IPS-20b (cell line): ENCODE results near the gene GBP5.

ENCODE experiments used
- H3K27ac ChIP-seq: one replicate; pipeline ENCODE4 v1.5.1; 2013; ENCODE audit warnings: low read length
- H3K27me3 ChIP-seq: 2 replicates; pipeline ENCODE4 v1.6.1; 2013; ENCODE audit warnings: mild to moderate bottlenecking, low read length, inconsistent platforms; ENCODE audit not compliant: insufficient read depth
- H3K36me3 ChIP-seq: 2 replicates; pipeline ENCODE4 v1.6.1; 2013; ENCODE audit warnings: low read depth, mild to moderate bottlenecking, inconsistent platforms, low read length, moderate library complexity; ENCODE audit not compliant: insufficient read depth
- H3K4me1 ChIP-seq: 2 replicates; pipeline ENCODE4 v1.6.1; 2013; ENCODE audit warnings: mild to moderate bottlenecking, control low read depth, inconsistent platforms, low read length, moderate library complexity; ENCODE audit not compliant: insufficient read depth
- H3K4me3 ChIP-seq: 2 replicates; pipeline ENCODE4 v1.5.1; 2013; ENCODE audit warnings: mild to moderate bottlenecking, low read length, inconsistent platforms
- H3K9ac ChIP-seq: 2 replicates; pipeline ENCODE4 v1.6.1; 2013; ENCODE audit warnings: low read depth, mild to moderate bottlenecking, inconsistent platforms, low read length, moderate library complexity
- H3K9me3 ChIP-seq: 2 replicates; pipeline ENCODE4 v1.6.1; 2013; ENCODE audit warnings: mild to moderate bottlenecking, low read depth, low read length, inconsistent platforms; ENCODE audit not compliant: insufficient read depth

Gene GBP5

DNA sequence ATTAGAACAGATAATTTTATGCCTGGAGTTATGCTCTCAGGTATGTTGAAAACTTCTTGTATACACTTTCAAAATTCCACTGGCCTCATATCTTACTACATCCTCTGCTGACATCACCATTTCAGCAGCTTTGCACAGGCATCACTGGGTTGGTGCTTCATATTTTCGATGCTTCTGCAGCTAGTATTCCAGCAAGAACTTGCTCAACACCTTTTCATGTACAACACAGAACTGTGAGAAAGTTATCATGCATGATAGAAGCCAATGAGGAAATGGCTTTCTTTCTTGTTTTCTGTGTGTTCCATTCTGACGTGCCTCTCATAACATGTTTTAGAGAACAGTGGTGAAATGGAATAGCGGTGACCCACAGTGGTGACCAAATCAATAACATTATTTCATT lies 5.1 kb upstream of the GBP5 start:
- H3K4me3 ChIP-seq: no peak overlapping the region
- H3K36me3 ChIP-seq: no peaks in the 10 kb centered on the region
- H3K4me1 ChIP-seq: no peaks in the 10 kb centered on the region
- H3K9ac ChIP-seq: no peak overlapping the region
- no peaks in the 10 kb centered on the region for H3K27me3 ChIP-seq
- no peak overlapping the region for H3K27ac ChIP-seq
- no peaks in the 10 kb centered on the region for H3K9me3 ChIP-seq

DNA sequence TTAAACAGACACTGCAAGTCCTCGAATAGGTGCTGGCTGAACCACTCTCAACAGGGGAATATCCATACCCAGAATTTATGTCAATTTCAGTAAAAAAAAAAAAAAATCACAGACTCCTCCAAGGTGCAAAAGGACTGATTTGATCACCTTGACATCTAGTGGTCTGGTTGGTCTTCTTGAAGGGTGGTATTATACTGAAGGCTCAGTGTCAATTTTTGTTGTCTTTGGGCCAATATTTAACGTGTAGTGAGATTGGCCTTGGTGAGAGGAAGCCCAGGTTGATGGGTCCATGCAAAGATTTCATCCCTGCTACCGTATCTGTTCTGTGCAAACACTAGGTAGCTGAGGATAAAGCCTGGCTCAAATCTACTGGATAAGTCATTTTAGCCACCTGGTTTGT lies 4.0 kb upstream of the GBP5 start:
- no peaks in the 10 kb centered on the region for H3K27me3 ChIP-seq

DNA sequence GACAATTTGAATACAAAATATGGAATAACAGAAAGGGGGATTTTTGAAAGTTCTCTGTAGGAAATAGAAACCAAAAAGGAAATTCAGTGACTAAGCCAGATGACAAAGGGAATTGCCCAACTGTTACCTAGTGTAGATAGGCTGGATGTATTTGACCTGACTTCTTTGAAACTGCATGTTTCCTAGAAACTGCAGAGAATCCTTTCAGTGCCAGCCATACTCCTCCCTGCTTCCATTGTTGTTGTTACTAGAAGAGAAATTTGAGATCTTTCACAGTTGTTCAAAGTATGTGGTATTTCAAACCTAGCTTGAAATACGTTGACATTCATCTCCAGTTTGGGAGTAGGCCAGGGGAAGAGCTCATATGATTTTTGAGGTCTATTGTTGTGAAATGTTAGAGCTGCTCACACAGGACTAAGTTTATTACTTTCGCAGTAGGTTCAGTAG lies 1.8 kb upstream of the GBP5 start:
- Histone ChIP-seq H3K36me3 (no peaks in the 10 kb centered on the region), H3K27me3 (no peaks in the 10 kb centered on the region), H3K27ac (no peak overlapping the region), H3K9ac (no peak overlapping the region), H3K4me3 (no peak overlapping the region), H3K9me3 (no peaks in the 10 kb centered on the region), H3K4me1 (no peaks in the 10 kb centered on the region)

More for the DNA sequence above, 4.0 kb upstream of the GBP5 start:
- Histone ChIP-seq H3K4me3 (no peak overlapping the region), H3K9ac (no peak overlapping the region), H3K4me1 (no peaks in the 10 kb centered on the region), H3K27ac (no peak overlapping the region), H3K9me3 (no peaks in the 10 kb centered on the region), H3K36me3 (no peaks in the 10 kb centered on the region)

GRCh38 chr1:89273324-89273778 lies 691 bp upstream of the GBP5 start:
- H3K9me3 ChIP-seq: no peaks in the 10 kb centered on the region
- no peak overlapping the region for H3K4me3 ChIP-seq
- H3K36me3 ChIP-seq: no peaks in the 10 kb centered on the region
- no peaks in the 10 kb centered on the region for H3K27me3 ChIP-seq
- H3K9ac ChIP-seq: no peak overlapping the region
- H3K27ac ChIP-seq: no peak overlapping the region
- no peaks in the 10 kb centered on the region for H3K4me1 ChIP-seq

DNA sequence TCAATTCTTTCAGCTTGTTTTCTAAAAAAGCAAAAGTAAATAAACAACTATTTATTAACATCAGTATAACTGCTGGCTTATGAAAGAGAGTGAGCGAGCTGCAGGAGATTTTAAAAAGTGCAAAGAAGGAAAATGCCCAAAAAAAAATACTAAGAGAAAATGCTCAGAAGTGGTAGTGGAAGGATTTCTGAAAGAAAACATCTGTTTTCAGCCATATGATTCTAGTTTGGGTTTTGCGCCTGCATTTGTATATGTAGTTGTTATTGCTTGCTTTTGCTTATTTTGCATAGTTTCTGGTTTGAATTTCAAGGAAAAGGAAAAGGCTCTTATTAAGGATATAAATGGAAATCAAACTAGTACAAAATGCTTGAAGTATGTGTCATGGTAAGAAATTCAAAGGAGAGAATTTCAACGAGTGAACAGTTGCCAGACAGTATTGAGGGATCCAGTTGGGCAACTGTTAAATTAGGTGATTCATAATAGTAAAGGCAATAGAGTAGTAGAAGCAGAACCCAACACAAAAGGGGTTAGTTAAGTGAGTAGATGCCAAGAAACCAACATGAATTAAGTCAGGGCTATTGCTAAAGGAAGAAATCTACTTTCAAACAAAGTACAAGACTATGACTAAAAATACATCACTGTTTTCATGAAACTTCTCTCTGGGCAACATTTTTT lies 1.2 kb downstream of the GBP5 start:
- H3K4me3 ChIP-seq: no peak overlapping the region
- H3K4me1 ChIP-seq: no peaks in the 10 kb centered on the region
- no peaks in the 10 kb centered on the region for H3K27me3 ChIP-seq
- H3K36me3 ChIP-seq: no peaks in the 10 kb centered on the region
- H3K9ac ChIP-seq: no peak overlapping the region
- H3K9me3 ChIP-seq: no peaks in the 10 kb centered on the region
- no peak overlapping the region for H3K27ac ChIP-seq

DNA sequence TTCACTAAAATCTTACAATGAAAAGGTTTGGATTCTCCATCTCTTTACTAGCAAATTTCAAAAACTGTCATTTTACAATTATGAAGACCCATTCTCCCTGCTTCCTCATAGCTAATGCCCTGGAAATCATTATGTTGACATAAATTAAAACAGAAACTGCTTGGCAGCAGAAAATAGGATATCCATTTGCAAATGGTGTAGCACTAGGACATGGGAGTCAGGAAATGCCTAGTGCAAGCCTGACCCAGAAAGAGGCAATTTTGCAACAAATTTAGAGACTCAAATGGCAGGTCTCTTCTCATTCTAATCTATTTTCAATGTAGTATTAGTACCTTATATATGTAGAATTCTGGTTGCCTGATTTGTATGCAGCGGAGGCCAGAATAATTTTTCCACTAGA lies 2.2 kb downstream of the GBP5 start:
- no peaks in the 10 kb centered on the region for H3K27me3 ChIP-seq
- H3K9me3 ChIP-seq: no peaks in the 10 kb centered on the region
- H3K4me3 ChIP-seq: no peak overlapping the region
- H3K36me3 ChIP-seq: no peaks in the 10 kb centered on the region
- no peak overlapping the region for H3K9ac ChIP-seq
- no peak overlapping the region for H3K27ac ChIP-seq
- H3K4me1 ChIP-seq: no peaks in the 10 kb centered on the region

DNA sequence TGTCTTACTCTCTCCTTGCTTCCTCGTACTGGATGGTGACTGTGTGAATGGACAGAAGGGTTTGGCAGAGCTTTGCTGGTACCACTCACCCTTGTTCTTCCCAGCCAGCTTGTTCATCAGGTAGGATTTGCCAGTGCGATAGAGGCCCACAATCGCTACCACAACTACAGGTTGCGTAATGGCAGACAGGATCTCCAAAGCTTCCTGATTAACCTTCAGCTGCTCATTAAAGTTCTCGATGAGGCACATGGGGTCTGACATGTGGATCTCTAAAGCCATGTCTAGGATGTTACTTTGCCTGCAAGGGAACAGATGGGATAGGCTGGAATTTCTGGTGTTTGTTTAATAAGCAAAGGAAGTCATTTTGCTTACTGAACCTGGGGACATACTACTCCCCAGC lies 3.4 kb downstream of the GBP5 start:
- no peaks in the 10 kb centered on the region for H3K27me3 ChIP-seq
- H3K9ac ChIP-seq: no peak overlapping the region
- no peaks in the 10 kb centered on the region for H3K36me3 ChIP-seq
- no peaks in the 10 kb centered on the region for H3K4me1 ChIP-seq
- no peaks in the 10 kb centered on the region for H3K9me3 ChIP-seq
- no peak overlapping the region for H3K4me3 ChIP-seq
- H3K27ac ChIP-seq: no peak overlapping the region

DNA sequence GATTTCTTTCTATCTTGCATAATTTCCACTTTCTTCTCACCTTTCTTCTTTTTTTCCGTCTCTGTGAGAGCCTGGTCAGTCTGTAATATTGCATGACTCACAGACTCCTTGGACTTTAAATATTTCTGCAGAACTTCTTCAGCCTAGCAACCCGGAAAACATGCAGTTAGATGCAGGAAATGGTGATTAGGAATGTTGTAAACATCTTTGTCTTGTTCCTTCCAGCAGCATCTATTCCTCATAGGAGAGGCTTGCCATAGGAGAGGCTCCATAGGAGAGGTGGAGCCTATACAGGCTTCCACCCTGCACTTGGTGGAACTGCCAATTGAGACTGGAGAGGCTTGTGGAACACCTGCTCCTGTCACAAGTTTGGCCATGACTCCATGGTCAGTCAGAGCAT lies 10.0 kb downstream of the GBP5 start:
- Histone ChIP-seq H3K27ac (no peak overlapping the region), H3K27me3 (no peaks in the 10 kb centered on the region), H3K9me3 (no peaks in the 10 kb centered on the region), H3K9ac (no peak overlapping the region), H3K36me3 (no peaks in the 10 kb centered on the region), H3K4me1 (peaks cover 9% of the 10 kb centered on the region; the same call in 1 of the 2 replicates), H3K4me3 (no peak overlapping the region)

GRCh38 chr1:89261926-89262515 lies 10.6 kb downstream of the GBP5 start:
- Histone ChIP-seq H3K36me3 (no peaks in the 10 kb centered on the region), H3K4me1 (peaks cover 9% of the 10 kb centered on the region; the same call in 1 of the 2 replicates), H3K27me3 (no peaks in the 10 kb centered on the region), H3K9me3 (no peaks in the 10 kb centered on the region), H3K9ac (0 out of 2 replicates have a peak overlapping the region, but pooled peaks have one; percentile 33), H3K27ac (no peak overlapping the region), H3K4me3 (no peak overlapping the region)

GRCh38 chr1:89260566-89261255 lies 11.9 kb downstream of the GBP5 start:
- Histone ChIP-seq H3K4me3 (no peak overlapping the region), H3K27ac (no peak overlapping the region), H3K4me1 (peaks cover 9% of the 10 kb centered on the region; the same call in 1 of the 2 replicates), H3K36me3 (no peaks in the 10 kb centered on the region), H3K9me3 (no peaks in the 10 kb centered on the region), H3K9ac (no peak overlapping the region), H3K27me3 (no peaks in the 10 kb centered on the region)

DNA sequence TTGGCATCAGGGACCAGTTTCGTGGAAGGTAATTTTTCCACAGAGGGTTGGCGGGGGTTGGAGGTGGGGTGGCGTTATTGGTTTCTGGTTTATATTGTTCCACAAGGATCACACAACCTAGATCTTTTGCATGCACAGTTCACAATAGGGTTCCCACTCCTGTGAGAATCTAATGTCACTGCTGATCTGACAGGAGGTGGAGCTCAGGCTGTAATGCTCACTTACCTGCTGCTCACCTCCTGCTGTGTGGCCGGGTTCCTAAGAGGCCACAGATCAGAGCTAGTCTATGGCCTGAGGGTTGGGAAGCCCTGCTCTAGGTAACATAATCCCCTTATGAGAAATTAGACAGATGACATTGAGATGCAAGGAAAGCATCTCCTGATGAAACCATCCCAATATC lies 12.6 kb downstream of the GBP5 start:
- Histone ChIP-seq H3K4me1 (peaks cover 9% of the 10 kb centered on the region; the same call in 1 of the 2 replicates), H3K4me3 (no peak overlapping the region), H3K27ac (no peak overlapping the region), H3K27me3 (no peaks in the 10 kb centered on the region), H3K9ac (no peak overlapping the region), H3K9me3 (no peaks in the 10 kb centered on the region), H3K36me3 (no peaks in the 10 kb centered on the region)
